ENCODE results near the gene INPP4B. TPM values are rescaled to one million over a fixed set of nuclear protein-coding genes. Genes with fewer than 3 reads are reported as not detected.

The INPP4B gene
- total and polyA plus RNA-seq, 2 donors (not counting 1 experiment from before 2014, with no cell fraction given): 0.03 TPM; not detected in 1

DNA sequence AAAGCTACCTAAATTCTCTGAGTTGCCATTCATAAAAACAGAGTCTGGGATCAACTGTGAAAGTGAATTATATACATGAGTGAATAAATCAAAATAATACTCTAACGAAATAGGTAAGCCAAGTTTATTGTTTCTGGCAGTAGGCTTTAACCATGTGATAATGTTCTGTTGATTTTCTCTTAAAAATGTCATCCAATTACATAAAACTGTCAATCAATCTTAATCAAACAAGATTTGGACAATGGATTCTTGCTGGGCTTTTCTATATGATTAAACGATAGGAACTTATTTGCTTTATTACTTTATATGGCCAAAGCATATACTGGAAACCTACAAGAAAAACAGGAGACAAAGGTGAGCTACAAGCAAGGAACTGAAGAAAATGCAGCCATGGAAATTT lies 148.8 kb downstream of the INPP4B start:
- Histone ChIP-seq H3K9me3 (ENCODE audit: control extremely low read depth in 1 of 3, control insufficient read depth in 2 of 3, insufficient read depth in 1 of 3, low read length in 2 of 3) (no peaks in the 10 kb centered on the region), H2AFZ (ENCODE audit: insufficient read depth, low read depth, low read length, poor library complexity, severe bottlenecking) (no peak overlapping the region), H3K9ac (ENCODE audit: low read length) (no peak overlapping the region), H3K4me2 (replicated peaks; ENCODE audit: low read depth, low read length, poor library complexity, severe bottlenecking) (no peak overlapping the region), H3K79me2 (ENCODE audit: control insufficient read depth, insufficient read depth, low read length) (no peaks in the 10 kb centered on the region), H3K4me1 (ENCODE audit: control insufficient read depth in 2 of 2, insufficient read depth in 2 of 2, low read length in 2 of 2) (no peaks in the 10 kb centered on the region), H3K27me3 (replicated peaks in 1 of 4; ENCODE audit: control extremely low read depth in 1 of 4, control insufficient read depth in 3 of 4, insufficient read depth in 4 of 4, low read length in 3 of 4) (no peaks in the 10 kb centered on the region), H3K27ac (ENCODE audit: low read length in 2 of 2) (no peak overlapping the region), H3K36me3 (replicated peaks in 1 of 2; ENCODE audit: control extremely low read depth in 1 of 2, control insufficient read depth in 1 of 2, extremely low read depth in 1 of 2, insufficient read depth in 2 of 2, low read length in 1 of 2) (no peaks in the 10 kb centered on the region), H4K20me1 (ENCODE audit: control insufficient read depth, insufficient read depth, low read length, poor library complexity, severe bottlenecking) (no peaks in the 10 kb centered on the region), H3K4me3 (ENCODE audit: control extremely low read depth in 1 of 5, extremely low read depth in 1 of 5, insufficient read depth in 1 of 5, low read depth in 2 of 5, low read length in 4 of 5) (no peak overlapping the region)
- no peak for ATAC-seq (ENCODE audit: low read depth)
- TF ChIP-seq, protein P1, sequence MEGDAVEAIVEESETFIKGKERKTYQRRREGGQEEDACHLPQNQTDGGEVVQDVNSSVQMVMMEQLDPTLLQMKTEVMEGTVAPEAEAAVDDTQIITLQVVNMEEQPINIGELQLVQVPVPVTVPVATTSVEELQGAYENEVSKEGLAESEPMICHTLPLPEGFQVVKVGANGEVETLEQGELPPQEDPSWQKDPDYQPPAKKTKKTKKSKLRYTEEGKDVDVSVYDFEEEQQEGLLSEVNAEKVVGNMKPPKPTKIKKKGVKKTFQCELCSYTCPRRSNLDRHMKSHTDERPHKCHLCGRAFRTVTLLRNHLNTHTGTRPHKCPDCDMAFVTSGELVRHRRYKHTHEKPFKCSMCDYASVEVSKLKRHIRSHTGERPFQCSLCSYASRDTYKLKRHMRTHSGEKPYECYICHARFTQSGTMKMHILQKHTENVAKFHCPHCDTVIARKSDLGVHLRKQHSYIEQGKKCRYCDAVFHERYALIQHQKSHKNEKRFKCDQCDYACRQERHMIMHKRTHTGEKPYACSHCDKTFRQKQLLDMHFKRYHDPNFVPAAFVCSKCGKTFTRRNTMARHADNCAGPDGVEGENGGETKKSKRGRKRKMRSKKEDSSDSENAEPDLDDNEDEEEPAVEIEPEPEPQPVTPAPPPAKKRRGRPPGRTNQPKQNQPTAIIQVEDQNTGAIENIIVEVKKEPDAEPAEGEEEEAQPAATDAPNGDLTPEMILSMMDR (IDR thresholded peaks at IDR 0.05): no peak
- no peak for TF ChIP-seq EZH2 (IDR thresholded peaks at IDR 0.05; ENCODE audit: borderline replicate concordance, insufficient read depth, low read depth, low read length, poor library complexity, severe bottlenecking)
- POLR2A ChIA-PET: no interaction called here
- H3K4me1 Mint-ChIP-seq: no peaks in the 10 kb centered on the region
- intact Hi-C loops (cut with micrococcal nuclease): no loop called here
- no peak overlapping the region for H3K27ac Mint-ChIP-seq
- no CpG with 5 or more reads among the region's 2 CpGs for WGBS (ENCODE audit: insufficient coverage)
- no peaks in the 10 kb centered on the region for H3K9me3 Mint-ChIP-seq (ENCODE audit: insufficient read depth)
- no peak overlapping the region for H3K4me3 Mint-ChIP-seq
- CTCF ChIA-PET: no interaction called here
- no peaks in the 10 kb centered on the region for H3K27me3 Mint-ChIP-seq
- DNase-seq: no peak

DNA sequence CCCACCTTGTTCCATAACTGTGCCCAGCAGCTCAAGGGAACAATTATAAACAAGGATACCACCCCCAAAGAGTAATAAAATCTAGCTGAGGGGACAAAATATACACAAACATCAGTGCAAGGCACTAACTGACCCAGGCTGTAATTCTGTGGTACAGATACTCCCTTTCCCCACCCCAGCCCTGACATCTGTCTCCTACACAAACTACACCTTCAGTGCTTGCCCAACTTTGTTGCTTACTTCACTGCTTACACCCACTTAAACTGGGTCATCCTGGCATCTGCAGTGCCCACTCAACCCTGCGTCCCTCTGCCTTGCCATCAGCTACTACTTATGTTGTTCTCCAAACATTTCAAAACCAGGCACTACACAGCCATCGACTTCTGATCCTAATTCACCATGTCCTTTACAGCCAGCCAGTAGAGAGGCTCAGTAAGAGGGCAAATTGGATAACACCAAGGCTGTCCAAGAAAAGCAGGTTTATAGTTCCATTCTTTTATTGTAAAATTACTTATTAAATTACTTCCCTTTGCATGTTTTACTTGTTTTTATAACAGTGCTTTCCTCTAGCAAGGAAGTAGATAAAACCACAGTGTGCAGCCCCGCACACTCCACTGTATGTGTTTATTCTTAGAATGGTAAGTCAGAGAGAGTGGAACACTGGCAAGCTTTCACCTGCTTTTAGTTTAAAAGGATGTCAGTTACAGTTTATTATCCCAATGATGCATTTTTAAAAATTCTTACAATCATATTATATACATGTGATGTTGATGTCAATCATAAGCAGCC lies 149.6 kb downstream of the INPP4B start:
- H3K9ac ChIP-seq (ENCODE audit: low read length): no peak overlapping the region
- WGBS (ENCODE audit: insufficient coverage): 17% methylated on average over 1 of the region's 3 CpGs
- Mint-ChIP-seq H3K9me3 (ENCODE audit: insufficient read depth) (no peaks in the 10 kb centered on the region), H3K4me3 (no peak overlapping the region), H3K4me1 (no peaks in the 10 kb centered on the region), H3K27me3 (no peaks in the 10 kb centered on the region), H3K27ac (no peak overlapping the region)
- H4K20me1 ChIP-seq (ENCODE audit: control insufficient read depth, insufficient read depth, low read length, poor library complexity, severe bottlenecking): no peaks in the 10 kb centered on the region
- CTCF ChIA-PET: no interaction called here
- POLR2A ChIA-PET: no interaction called here
- no peaks in the 10 kb centered on the region for H3K79me2 ChIP-seq (ENCODE audit: control insufficient read depth, insufficient read depth, low read length)
- no peak for TF ChIP-seq EZH2 (IDR thresholded peaks at IDR 0.05; ENCODE audit: borderline replicate concordance, insufficient read depth, low read depth, low read length, poor library complexity, severe bottlenecking)
- TF ChIP-seq, protein P1 (IDR thresholded peaks at IDR 0.05): no peak
- H2AFZ ChIP-seq (ENCODE audit: insufficient read depth, low read depth, low read length, poor library complexity, severe bottlenecking): no peak overlapping the region
- H3K36me3 ChIP-seq (replicated peaks in 1 of 2; ENCODE audit: control extremely low read depth in 1 of 2, control insufficient read depth in 1 of 2, extremely low read depth in 1 of 2, insufficient read depth in 2 of 2, low read length in 1 of 2): no peaks in the 10 kb centered on the region
- intact Hi-C loops (cut with micrococcal nuclease): no loop called here
- ATAC-seq (ENCODE audit: low read depth) (no peak), DNase-seq (no peak)
- H3K4me3 ChIP-seq (ENCODE audit: control extremely low read depth in 1 of 5, extremely low read depth in 1 of 5, insufficient read depth in 1 of 5, low read depth in 2 of 5, low read length in 4 of 5): no peak overlapping the region
- no peak overlapping the region for H3K27ac ChIP-seq (ENCODE audit: low read length in 2 of 2)
- no peaks in the 10 kb centered on the region for H3K27me3 ChIP-seq (replicated peaks in 1 of 4; ENCODE audit: control extremely low read depth in 1 of 4, control insufficient read depth in 3 of 4, insufficient read depth in 4 of 4, low read length in 3 of 4)
- H3K4me1 ChIP-seq (ENCODE audit: control insufficient read depth in 2 of 2, insufficient read depth in 2 of 2, low read length in 2 of 2): no peaks in the 10 kb centered on the region
- no peaks in the 10 kb centered on the region for H3K9me3 ChIP-seq (ENCODE audit: control extremely low read depth in 1 of 3, control insufficient read depth in 2 of 3, insufficient read depth in 1 of 3, low read length in 2 of 3)
- no peak overlapping the region for H3K4me2 ChIP-seq (replicated peaks; ENCODE audit: low read depth, low read length, poor library complexity, severe bottlenecking)

Data from B cell (primary cell).